ENCODE data around the gene TRPM5. TPM values are rescaled to one million over a fixed set of nuclear protein-coding genes. Genes with fewer than 3 reads are reported as not detected.

The TRPM5 gene
- polyA plus RNA-seq, 1 donor = 2.9 TPM

- DNase-seq = no peak
Measured at GRCh38 chr11:2436013-2436520, 8.2 kb downstream of the TRPM5 start.

- DNase-seq = no peak
Measured at GRCh38 chr11:2435288-2436012, 8.9 kb downstream of the TRPM5 start.

GRCh38 chr11:2434506-2435255 is 9.6 kb downstream of the TRPM5 start:
- no peak for DNase-seq

- DNase-seq = no peak
Measured at GRCh38 chr11:2434008-2434407, 10.3 kb downstream of the TRPM5 start.

GRCh38 chr11:2433106-2433925 is 11.0 kb downstream of the TRPM5 start:
- DNase-seq = no peak

- DNase-seq = no peak
Measured at GRCh38 chr11:2432628-2433071, 11.7 kb downstream of the TRPM5 start.

GRCh38 chr11:2432171-2432621 is 12.1 kb downstream of the TRPM5 start:
- DNase-seq = no peak

- DNase-seq = no peak
Measured at GRCh38 chr11:2431395-2431794, 12.9 kb downstream of the TRPM5 start.

GRCh38 chr11:2428322-2428795 is 16.0 kb downstream of the TRPM5 start:
- no peak for DNase-seq

GRCh38 chr11:2427721-2428321 is 16.5 kb downstream of the TRPM5 start:
- no peak for DNase-seq

GRCh38 chr11:2426826-2427521 is 17.3 kb downstream of the TRPM5 start:
- DNase-seq = no peak

GRCh38 chr11:2426221-2426620 is 18.1 kb downstream of the TRPM5 start:
- DNase-seq = no peak

GRCh38 chr11:2425506-2425905 is 18.8 kb downstream of the TRPM5 start:
- no peak for DNase-seq

GRCh38 chr11:2424811-2425495 is 19.4 kb downstream of the TRPM5 start:
- no peak for DNase-seq

GRCh38 chr11:2423157-2424025 is 20.9 kb downstream of the TRPM5 start:
- no peak for DNase-seq

GRCh38 chr11:2422461-2423156 is 21.7 kb downstream of the TRPM5 start:
- no peak for DNase-seq

- no peak for DNase-seq
Measured at GRCh38 chr11:2421996-2422395, 22.3 kb downstream of the TRPM5 start.

GRCh38 chr11:2421226-2421994 is 22.9 kb downstream of the TRPM5 start:
- no peak for DNase-seq
